HEK293 (cell line): Measurements from ENCODE around the gene FFAR1.

Experiments used
- CTCF ChIA-PET: fragments of 350-600 bp; formaldehyde crosslinking; extraction: SDS; loops from one replicate; lab custom pipeline; 2021; ENCODE audit warnings: antibody characterized with exemption; lab: Yijun Ruan, JAX
- POLR2A ChIA-PET: fragments of 300-600 bp; formaldehyde crosslinking; extraction: SDS; loops from one replicate; lab custom pipeline; 2020; ENCODE audit warnings: antibody characterized with exemption, inconsistent platforms; lab: Yijun Ruan, JAX
- H3K27ac ChIP-seq: fragments of 200-500 bp; sonication (Bioruptor generic); 2 replicates; pipeline ENCODE4 v1.5.1; 2014; ENCODE audit warnings: low read depth, low read length, control low read depth, inconsistent platforms; ENCODE audit errors: extremely low read depth
- H3K36me3 ChIP-seq, 2 experiments: fragments of 200-500 bp in 1 of 2; sonication (Bioruptor generic) in 1 of 2; 1 replicate in 1 of 2; 2 replicates in 1 of 2; pipeline ENCODE4 v1.5.1; 2014 to 2017; ENCODE audit warnings: inconsistent platforms in 2 of 2, low read length in 2 of 2; ENCODE audit not compliant: control insufficient read depth in 2 of 2, insufficient read depth in 1 of 2
- H3K4me1 ChIP-seq: fragments of 200-500 bp; sonication (Bioruptor generic); 2 replicates; pipeline ENCODE4 v1.5.1; 2014; ENCODE audit warnings: mild to moderate bottlenecking, low read length, inconsistent platforms; ENCODE audit not compliant: control insufficient read depth, insufficient read depth
- H3K4me3 ChIP-seq: 2 replicates; pipeline ENCODE4 v1.5.1; 2011; ENCODE audit warnings: low read depth, mild to moderate bottlenecking, control low read depth, low read length, moderate library complexity
- H3K9me3 ChIP-seq: fragments of 200-500 bp; sonication (Bioruptor generic); 2 replicates; pipeline ENCODE4 v1.5.1; 2014; ENCODE audit warnings: low read depth, low read length, inconsistent platforms; ENCODE audit not compliant: control insufficient read depth, insufficient read depth
- KLF8 ChIP-seq: fragments of 450-650 bp; formaldehyde crosslinking; IDR thresholded peaks from 2 replicates; pipeline ENCODE4 v1.5.1; 2016; ENCODE audit warnings: missing biosample characterization, missing genetic modification characterization
- PRDM1 ChIP-seq: fragments of 450-650 bp; formaldehyde crosslinking; IDR thresholded peaks from 2 replicates; pipeline ENCODE4; 2016; ENCODE audit warnings: missing biosample characterization, missing genetic modification characterization
- ZBTB21 ChIP-seq: fragments of 450-650 bp; formaldehyde crosslinking; IDR thresholded peaks from 2 replicates; pipeline ENCODE4 v1.5.1; 2017; ENCODE audit warnings: missing biosample characterization, missing genetic modification characterization
- ZIC2 ChIP-seq: fragments of 450-650 bp; formaldehyde crosslinking; IDR thresholded peaks from 2 replicates; pipeline ENCODE4 v1.5.1; 2016; ENCODE audit warnings: missing biosample characterization, missing genetic modification characterization
- ZNF148 ChIP-seq: fragments of 450-650 bp; formaldehyde crosslinking; IDR thresholded peaks from 2 replicates; pipeline ENCODE4 v1.5.0; 2017; ENCODE audit warnings: missing biosample characterization, missing genetic modification characterization, borderline replicate concordance
- ZNF354C ChIP-seq: fragments of 450-650 bp; formaldehyde crosslinking; IDR thresholded peaks from 2 replicates; pipeline ENCODE4 v1.5.1; 2016; ENCODE audit warnings: missing biosample characterization, missing genetic modification characterization, low read depth, borderline replicate concordance
- ZNF366 ChIP-seq: fragments of 450-650 bp; formaldehyde crosslinking; conservative IDR thresholded peaks from 2 replicates; pipeline ENCODE4 v1.5.1; 2016; ENCODE audit warnings: missing biosample characterization, missing genetic modification characterization
- ZNF37A ChIP-seq: fragments of 450-650 bp; IDR thresholded peaks from 2 replicates; pipeline ENCODE4 v1.5.1; 2018; ENCODE audit warnings: missing biosample characterization, missing genetic modification characterization
- ZNF433 ChIP-seq: fragments of 450-650 bp; formaldehyde crosslinking; IDR thresholded peaks from 2 replicates; pipeline ENCODE4 v1.5.1; 2016; ENCODE audit warnings: missing biosample characterization, missing genetic modification characterization, low read depth
- ZNF473 ChIP-seq: fragments of 450-650 bp; formaldehyde crosslinking; IDR thresholded peaks from 2 replicates; pipeline ENCODE4 v1.5.1; 2017; ENCODE audit warnings: missing biosample characterization, missing genetic modification characterization
- ZNF544 ChIP-seq: fragments of 450-650 bp; formaldehyde crosslinking; IDR thresholded peaks from 2 replicates; pipeline ENCODE4 v1.5.0; 2017; ENCODE audit warnings: missing biosample characterization, missing genetic modification characterization
- ZNF645 ChIP-seq: fragments of 450-650 bp; formaldehyde crosslinking; IDR thresholded peaks from 2 replicates; pipeline ENCODE4; 2016; ENCODE audit warnings: missing biosample characterization, missing genetic modification characterization
- ZSCAN18 ChIP-seq: fragments of 450-650 bp; formaldehyde crosslinking; IDR thresholded peaks from 2 replicates; pipeline ENCODE4 v1.5.1; 2016; ENCODE audit warnings: missing biosample characterization, missing genetic modification characterization
- ZSCAN30 ChIP-seq: fragments of 450-650 bp; IDR thresholded peaks from 2 replicates; pipeline ENCODE4 v1.5.1; 2018; ENCODE audit warnings: missing biosample characterization, mild to moderate bottlenecking, missing genetic modification characterization, moderate library complexity
- TF ChIP-seq, protein P1 (sequence below): fragments of 450-650 bp; formaldehyde crosslinking; IDR thresholded peaks from 2 replicates; pipeline ENCODE4 v1.5.1; 2016; ENCODE audit warnings: missing biosample characterization, missing genetic modification characterization
- TF ChIP-seq, protein P2 (sequence below): fragments of 450-650 bp; formaldehyde crosslinking; IDR thresholded peaks from 2 replicates; pipeline ENCODE4 v1.5.1; 2017; ENCODE audit warnings: missing biosample characterization, missing genetic modification characterization

Gene FFAR1

GRCh38 chr19:35341006-35341405 lies 6.7 kb upstream of the FFAR1 start (continued):
- TF ChIP-seq ZSCAN30 (tag by site-specific recombination) (no peak), KLF8 (no peak), ZNF473 (no peak), PRDM1 (no peak)
- TF ChIP-seq, protein P1, sequence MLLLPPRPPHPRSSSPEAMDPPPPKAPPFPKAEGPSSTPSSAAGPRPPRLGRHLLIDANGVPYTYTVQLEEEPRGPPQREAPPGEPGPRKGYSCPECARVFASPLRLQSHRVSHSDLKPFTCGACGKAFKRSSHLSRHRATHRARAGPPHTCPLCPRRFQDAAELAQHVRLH (tag by site-specific recombination), result no peak

- H3K27ac ChIP-seq, result no peak overlapping the region
- no peaks in the 10 kb centered on the region for H3K36me3 ChIP-seq
- H3K4me3 ChIP-seq, result no peak overlapping the region
- TF ChIP-seq ZNF37A (tag by site-specific recombination) (no peak), ZNF645 (no peak), ZNF544 (no peak), ZNF366 (peak; percentile 97), ZBTB21 (tag by site-specific recombination) (no peak), ZNF354C (tag by site-specific recombination) (no peak), ZNF433 (peak; percentile 28; the same call in 1 of the 2 replicates), ZSCAN18 (tag by site-specific recombination) (no peak), ZNF148 (peak; percentile 37; the same call in 1 of the 2 replicates)
- TF ChIP-seq, protein P2, sequence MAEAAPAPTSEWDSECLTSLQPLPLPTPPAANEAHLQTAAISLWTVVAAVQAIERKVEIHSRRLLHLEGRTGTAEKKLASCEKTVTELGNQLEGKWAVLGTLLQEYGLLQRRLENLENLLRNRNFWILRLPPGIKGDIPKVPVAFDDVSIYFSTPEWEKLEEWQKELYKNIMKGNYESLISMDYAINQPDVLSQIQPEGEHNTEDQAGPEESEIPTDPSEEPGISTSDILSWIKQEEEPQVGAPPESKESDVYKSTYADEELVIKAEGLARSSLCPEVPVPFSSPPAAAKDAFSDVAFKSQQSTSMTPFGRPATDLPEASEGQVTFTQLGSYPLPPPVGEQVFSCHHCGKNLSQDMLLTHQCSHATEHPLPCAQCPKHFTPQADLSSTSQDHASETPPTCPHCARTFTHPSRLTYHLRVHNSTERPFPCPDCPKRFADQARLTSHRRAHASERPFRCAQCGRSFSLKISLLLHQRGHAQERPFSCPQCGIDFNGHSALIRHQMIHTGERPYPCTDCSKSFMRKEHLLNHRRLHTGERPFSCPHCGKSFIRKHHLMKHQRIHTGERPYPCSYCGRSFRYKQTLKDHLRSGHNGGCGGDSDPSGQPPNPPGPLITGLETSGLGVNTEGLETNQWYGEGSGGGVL (tag by site-specific recombination), result 0 out of 2 replicates have a peak, but pooled peaks have one; percentile 8
- H3K9me3 ChIP-seq, result no peaks in the 10 kb centered on the region
- CTCF ChIA-PET, result interaction anchor here (1.3 to 2.4 kb wide), 3 partner anchors 11 to 169 kb away, joined by 3 to 12 read pairs (median 6); no protein-coding TSS in a partner anchor
- H3K4me1 ChIP-seq, result no peaks in the 10 kb centered on the region
- POLR2A ChIA-PET, result no interaction called here
These were observed 6.0 kb upstream of the FFAR1 start for GRCh38 chr19:35341565-35342225.

DNA sequence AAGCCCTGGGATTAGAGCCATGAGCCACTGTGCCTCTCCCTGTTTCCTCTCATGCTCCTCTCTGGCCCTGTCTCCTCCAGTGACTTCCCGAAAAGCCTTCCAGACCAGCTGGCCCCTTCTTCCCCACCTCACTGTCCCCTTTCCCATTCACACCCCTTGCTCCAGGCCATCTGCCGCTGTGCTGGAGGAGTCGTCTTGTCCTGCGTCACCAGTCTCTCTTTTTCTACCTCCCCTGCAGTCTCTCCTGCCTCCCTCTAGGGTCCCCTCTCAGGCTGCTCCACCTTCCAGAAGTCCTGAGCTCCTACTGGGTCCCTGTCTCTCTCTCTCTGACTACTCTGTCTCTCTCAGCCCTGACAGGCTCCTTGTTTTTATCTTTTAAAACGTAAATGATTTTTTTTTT lies 5.3 kb upstream of the FFAR1 start:
- H3K4me1 ChIP-seq, result no peaks in the 10 kb centered on the region
- no peaks in the 10 kb centered on the region for H3K9me3 ChIP-seq
- no peak overlapping the region for H3K27ac ChIP-seq
- ChIA-PET POLR2A (interaction anchor here (0.5 kb wide), 1 partner anchor 84 kb away, joined by 3 read pairs; no protein-coding TSS in a partner anchor), CTCF (interaction anchor here (0.6 to 2.4 kb wide), 6 partner anchors 10 to 216 kb away, joined by 3 to 12 read pairs (median 4); no protein-coding TSS in a partner anchor)
- no peak overlapping the region for H3K4me3 ChIP-seq
- TF ChIP-seq ZIC2 (tag by site-specific recombination) (peak; percentile 18; the same call in 1 of the 2 replicates), ZNF645 (no peak)
- H3K36me3 ChIP-seq, result no peaks in the 10 kb centered on the region
